OCI-LY7 (cell line): ENCODE data around the gene DYNLL1.

Experiments
- CTCF ChIP-seq: fragments of 200-600 bp; sonication (generic); conservative IDR thresholded peaks from 2 replicates; pipeline ENCODE4 v1.5.1; 2014; ENCODE audit warnings: mild to moderate bottlenecking, antibody characterized with exemption, low read length, moderate library complexity, mixed read lengths
- EZH2phosphoT487 ChIP-seq: fragments of 200-600 bp; sonication (generic); IDR thresholded peaks from 2 replicates; pipeline ENCODE4 v1.6.1; 2018; ENCODE audit warnings: low read depth, borderline replicate concordance, mild to moderate bottlenecking, mixed run types, antibody characterized with exemption, low read length, moderate library complexity, mixed read lengths

- TF ChIP-seq CTCF (no peak), EZH2phosphoT487 (no peak)
Measured at GRCh38 chr12:120447992-120448391, 47.9 kb upstream of the DYNLL1 start.
